Jurkat, Clone E6-1 (cell line): ENCODE results near the gene SPACA6.

Experiments used
- DNase-seq: peaks from one replicate; pipeline ENCODE4 v3.0.0-alpha.2; 2011; ENCODE audit warnings: low read depth, low spot score
- H3K4me3 ChIP-seq: 2 replicates; pipeline ENCODE4 v1.5.1; 2011; ENCODE audit warnings: mild to moderate bottlenecking, low read length, control low read depth, moderate library complexity

Gene SPACA6

GRCh38 chr19:51702103-51702824, 9.1 kb downstream of the SPACA6 start:
- no peak for DNase-seq
- no peak overlapping the region for H3K4me3 ChIP-seq

- H3K4me3 ChIP-seq = no peak overlapping the region
- no peak for DNase-seq
Measured at GRCh38 chr19:51702825-51703574, 9.9 kb downstream of the SPACA6 start.

GRCh38 chr19:51703575-51704515, 10.7 kb downstream of the SPACA6 start:
- peak overlapping the region; percentile 93 for H3K4me3 ChIP-seq
- peak; percentile 89 for DNase-seq

GRCh38 chr19:51704626-51705025, 11.5 kb downstream of the SPACA6 start:
- no peak for DNase-seq
- peak overlapping the region; percentile 93 for H3K4me3 ChIP-seq

- no peak for DNase-seq
- no peak overlapping the region for H3K4me3 ChIP-seq
Measured at GRCh38 chr19:51706296-51706695, 13.2 kb downstream of the SPACA6 start.

- no peak for DNase-seq
Measured at GRCh38 chr19:51706885-51707284, 13.8 kb downstream of the SPACA6 start.

GRCh38 chr19:51708811-51709210, 15.7 kb downstream of the SPACA6 start:
- H3K4me3 ChIP-seq = no peak overlapping the region
- DNase-seq = no peak

More at GRCh38 chr19:51706885-51707284, 13.8 kb downstream of the SPACA6 start:
- no peak overlapping the region for H3K4me3 ChIP-seq

GRCh38 chr19:51709575-51709974, 16.4 kb downstream of the SPACA6 start:
- H3K4me3 ChIP-seq = no peak overlapping the region
- no peak for DNase-seq

GRCh38 chr19:51710163-51710562, 17.0 kb downstream of the SPACA6 start:
- DNase-seq = no peak
- no peak overlapping the region for H3K4me3 ChIP-seq

GRCh38 chr19:51711702-51712101, 18.6 kb downstream of the SPACA6 start:
- H3K4me3 ChIP-seq = no peak overlapping the region
- DNase-seq = no peak

- H3K4me3 ChIP-seq = no peak overlapping the region
- peak; percentile 54 for DNase-seq
Measured at GRCh38 chr19:51712461-51713081, 19.4 kb downstream of the SPACA6 start.

- DNase-seq = no peak
- no peak overlapping the region for H3K4me3 ChIP-seq
Measured at GRCh38 chr19:51713319-51714285, 20.5 kb downstream of the SPACA6 start.

GRCh38 chr19:51714848-51715247, 21.7 kb downstream of the SPACA6 start:
- no peak overlapping the region for H3K4me3 ChIP-seq
- DNase-seq = no peak

- DNase-seq = no peak
- H3K4me3 ChIP-seq = no peak overlapping the region
Measured at GRCh38 chr19:51715850-51716249, 22.7 kb downstream of the SPACA6 start.

- no peak overlapping the region for H3K4me3 ChIP-seq
- DNase-seq = no peak
Measured at GRCh38 chr19:51716925-51717324, 23.8 kb downstream of the SPACA6 start.

GRCh38 chr19:51719251-51719988, 26.3 kb downstream of the SPACA6 start:
- no peak overlapping the region for H3K4me3 ChIP-seq
- no peak for DNase-seq

GRCh38 chr19:51721905-51722304, 28.8 kb downstream of the SPACA6 start:
- H3K4me3 ChIP-seq = no peak overlapping the region
- DNase-seq = peak; percentile 30
